ENCODE data around the gene MAML3. TPM values are rescaled to one million over a fixed set of nuclear protein-coding genes. Genes with fewer than 3 reads are reported as not detected.

Gene MAML3
- total and polyA plus RNA-seq, 9 donors = 11.1 to 23.8 (median 14.9) TPM

DNA sequence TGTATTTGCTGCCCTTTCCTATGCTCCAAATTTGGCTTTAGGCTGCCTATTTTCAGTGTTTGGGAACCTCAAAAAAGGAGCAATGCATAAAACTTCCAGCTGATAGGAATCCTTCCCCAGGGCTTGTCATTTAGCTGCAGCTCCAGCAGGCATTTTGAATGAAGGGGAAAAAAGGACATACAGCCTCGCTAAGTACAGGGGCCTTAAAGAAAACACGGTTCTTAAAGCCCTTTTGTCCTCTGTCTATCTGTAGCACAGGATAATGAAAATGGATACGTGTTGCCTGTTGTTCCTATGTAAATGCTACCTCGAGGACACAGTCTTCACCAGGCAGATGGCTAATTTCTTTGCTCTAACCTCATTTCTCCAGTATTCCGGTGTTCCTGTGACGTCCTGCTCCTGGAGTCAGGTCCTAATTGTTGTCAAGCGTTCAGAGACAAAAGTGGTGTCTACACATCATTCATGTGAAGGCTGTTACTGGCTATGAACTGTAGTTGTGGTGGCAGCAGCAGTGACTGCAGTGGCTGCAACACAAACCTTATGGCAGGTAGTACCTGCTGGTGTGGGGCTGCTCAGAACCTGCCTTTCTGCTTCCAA, 371.0 kb downstream of the MAML3 start:
- intact Hi-C loops (cut with DNase I) = no loop called here
- 88 to 92% (median 88%) methylated on average over 7 of the region's 7 CpGs for WGBS, 3 donors
- no peak overlapping the region for H3K27ac ChIP-seq
- TF ChIP-seq, protein P1, sequence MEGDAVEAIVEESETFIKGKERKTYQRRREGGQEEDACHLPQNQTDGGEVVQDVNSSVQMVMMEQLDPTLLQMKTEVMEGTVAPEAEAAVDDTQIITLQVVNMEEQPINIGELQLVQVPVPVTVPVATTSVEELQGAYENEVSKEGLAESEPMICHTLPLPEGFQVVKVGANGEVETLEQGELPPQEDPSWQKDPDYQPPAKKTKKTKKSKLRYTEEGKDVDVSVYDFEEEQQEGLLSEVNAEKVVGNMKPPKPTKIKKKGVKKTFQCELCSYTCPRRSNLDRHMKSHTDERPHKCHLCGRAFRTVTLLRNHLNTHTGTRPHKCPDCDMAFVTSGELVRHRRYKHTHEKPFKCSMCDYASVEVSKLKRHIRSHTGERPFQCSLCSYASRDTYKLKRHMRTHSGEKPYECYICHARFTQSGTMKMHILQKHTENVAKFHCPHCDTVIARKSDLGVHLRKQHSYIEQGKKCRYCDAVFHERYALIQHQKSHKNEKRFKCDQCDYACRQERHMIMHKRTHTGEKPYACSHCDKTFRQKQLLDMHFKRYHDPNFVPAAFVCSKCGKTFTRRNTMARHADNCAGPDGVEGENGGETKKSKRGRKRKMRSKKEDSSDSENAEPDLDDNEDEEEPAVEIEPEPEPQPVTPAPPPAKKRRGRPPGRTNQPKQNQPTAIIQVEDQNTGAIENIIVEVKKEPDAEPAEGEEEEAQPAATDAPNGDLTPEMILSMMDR (IDR thresholded peaks at IDR 0.05) = no peak
- no peak for TF ChIP-seq EP300 (IDR thresholded peaks at IDR 0.05)
- H3K27me3 ChIP-seq = no peaks in the 10 kb centered on the region
- no peak overlapping the region for H3K4me3 ChIP-seq
- DNase-seq = no peak
- H3K4me1 ChIP-seq (ENCODE audit: insufficient read depth) = no peaks in the 10 kb centered on the region
- no peaks in the 10 kb centered on the region for H3K36me3 ChIP-seq
- no peaks in the 10 kb centered on the region for H3K9me3 ChIP-seq

DNA sequence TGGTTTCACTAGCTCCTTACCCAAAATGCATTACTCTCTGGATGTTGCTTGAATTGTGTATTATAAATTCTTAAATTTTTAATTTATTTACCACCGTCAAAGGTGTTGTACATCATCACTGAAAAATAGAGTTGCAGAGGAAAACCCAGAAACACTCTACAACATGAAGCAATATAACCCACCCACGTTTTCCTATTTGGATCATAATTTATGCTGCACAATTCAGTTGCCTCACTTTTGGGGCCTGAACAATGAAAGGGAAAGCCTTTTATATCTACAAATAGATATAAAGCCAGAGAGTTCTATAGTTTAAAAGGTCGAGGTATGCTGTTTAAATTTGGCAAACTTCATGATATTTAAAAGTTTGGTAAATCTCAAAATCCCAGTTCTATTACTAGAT, 372.9 kb downstream of the MAML3 start:
- 71 to 82% (median 77%) methylated on average over 3 of the region's 3 CpGs for WGBS, 3 donors
- TF ChIP-seq, protein P1 (IDR thresholded peaks at IDR 0.05) = no peak
- no peak for TF ChIP-seq EP300 (IDR thresholded peaks at IDR 0.05)
- TF ChIP-seq POLR2A (IDR thresholded peaks at IDR 0.05) = no peak
- H3K9me3 ChIP-seq = no peaks in the 10 kb centered on the region

DNA sequence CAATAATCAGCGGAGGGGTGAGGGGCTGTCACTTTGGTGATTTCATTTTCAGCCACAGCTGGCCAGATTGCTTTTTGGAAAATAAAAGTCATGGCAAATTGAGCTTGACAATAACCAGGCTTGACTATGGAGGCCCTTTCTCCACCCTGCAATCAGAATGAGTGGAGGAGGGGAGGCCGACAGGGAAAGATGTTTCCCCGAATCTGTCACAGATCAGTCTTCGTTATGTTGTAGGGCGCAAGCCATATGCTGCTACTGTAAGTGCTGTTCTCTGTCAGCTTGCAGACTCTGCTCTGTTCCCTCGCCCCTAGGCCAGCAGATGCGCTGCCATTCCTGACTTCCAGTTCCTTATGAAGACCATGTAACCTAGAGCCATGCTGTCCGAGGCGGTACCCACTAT, 374.3 kb downstream of the MAML3 start:
- Histone ChIP-seq H3K27me3 (no peaks in the 10 kb centered on the region), H3K4me1 (ENCODE audit: insufficient read depth) (no peaks in the 10 kb centered on the region), H3K27ac (no peak overlapping the region), H3K4me3 (no peak overlapping the region), H3K9me3 (no peaks in the 10 kb centered on the region), H3K36me3 (no peaks in the 10 kb centered on the region)
- intact Hi-C loops (cut with DNase I) = no loop called here
- TF ChIP-seq POLR2A (IDR thresholded peaks at IDR 0.05) = no peak
- TF ChIP-seq EP300 (IDR thresholded peaks at IDR 0.05) = no peak
- TF ChIP-seq, protein P1 (IDR thresholded peaks at IDR 0.05) = no peak
- 94 to 97% (median 95%) methylated on average over 9 of the region's 9 CpGs for WGBS, 3 donors
- no peak for DNase-seq

More for the DNA sequence above, 372.9 kb downstream of the MAML3 start:
- intact Hi-C loops (cut with DNase I) = no loop called here
- Histone ChIP-seq H3K36me3 (no peaks in the 10 kb centered on the region), H3K27me3 (no peaks in the 10 kb centered on the region), H3K4me1 (ENCODE audit: insufficient read depth) (no peaks in the 10 kb centered on the region), H3K4me3 (no peak overlapping the region), H3K27ac (no peak overlapping the region)
- DNase-seq = no peak

DNA sequence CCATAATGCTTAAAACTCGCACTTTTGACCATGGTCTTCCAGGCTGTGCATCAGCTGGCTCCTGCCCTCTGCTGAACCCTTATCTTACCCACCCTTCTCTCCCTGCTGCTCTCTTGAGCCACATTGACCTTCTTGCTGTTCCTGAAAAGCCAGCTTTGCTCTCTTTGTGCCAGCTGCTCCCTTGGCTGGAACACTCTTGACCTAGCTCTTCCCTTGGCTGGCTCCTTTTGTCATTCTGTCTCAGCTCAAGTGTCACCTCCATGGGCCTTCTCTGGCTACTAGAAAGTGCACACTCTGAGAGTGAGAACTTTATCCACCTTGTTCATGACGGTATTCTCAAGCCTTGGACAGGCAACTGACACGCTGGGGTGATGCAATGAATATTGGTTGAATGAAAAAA, 376.2 kb downstream of the MAML3 start:
- intact Hi-C loops (cut with DNase I) = no loop called here
- TF ChIP-seq EP300 (IDR thresholded peaks at IDR 0.05) = no peak
- TF ChIP-seq POLR2A (IDR thresholded peaks at IDR 0.05) = no peak
- TF ChIP-seq, protein P1 (IDR thresholded peaks at IDR 0.05) = no peak
- no peaks in the 10 kb centered on the region for H3K9me3 ChIP-seq
- no peaks in the 10 kb centered on the region for H3K4me1 ChIP-seq (ENCODE audit: insufficient read depth)
- 97 to 99% (median 97%) methylated on average over 3 of the region's 3 CpGs for WGBS, 3 donors
- no peaks in the 10 kb centered on the region for H3K36me3 ChIP-seq
- no peak overlapping the region for H3K4me3 ChIP-seq
- DNase-seq = no peak
- no peaks in the 10 kb centered on the region for H3K27me3 ChIP-seq
- H3K27ac ChIP-seq = no peak overlapping the region
